AG09319 (cell line): ENCODE measurements around the gene COL4A2.

Experiments
- DNase-seq: peaks from one replicate; pipeline ENCODE4 v3.0.0-alpha.2; 2010; ENCODE audit warnings: low read depth; ENCODE audit errors: extremely low read depth
- CTCF ChIP-seq: IDR thresholded peaks from 2 replicates; pipeline ENCODE4 v1.5.1; 2011; ENCODE audit warnings: low read depth, mild to moderate bottlenecking, inconsistent platforms, low read length, moderate library complexity

The COL4A2 gene

DNA sequence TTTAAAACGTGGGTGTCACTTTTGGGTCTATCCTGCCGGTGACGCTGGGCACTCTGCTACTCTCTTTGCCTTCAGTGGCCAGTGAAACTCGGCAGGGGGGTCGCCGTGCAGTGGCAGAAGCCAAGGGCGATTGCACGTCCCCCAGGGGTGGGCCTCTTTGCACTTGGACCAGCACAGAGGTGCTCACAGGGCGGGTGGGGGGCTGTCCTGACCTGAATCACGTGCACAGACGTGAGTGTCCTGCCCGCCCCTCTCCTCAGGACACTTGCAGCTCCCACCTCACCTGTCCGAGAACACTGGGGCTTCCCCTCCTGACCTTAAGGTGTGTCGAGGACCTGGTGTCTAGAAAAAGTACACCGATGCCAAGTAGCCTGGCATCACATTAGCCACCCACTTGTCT lies 16.3 kb upstream of the COL4A2 start:
- no peak for TF ChIP-seq CTCF
- DNase-seq: no peak

GRCh38 chr13:110291286-110291685 lies 15.8 kb upstream of the COL4A2 start:
- no peak for DNase-seq
- TF ChIP-seq CTCF: no peak

DNA sequence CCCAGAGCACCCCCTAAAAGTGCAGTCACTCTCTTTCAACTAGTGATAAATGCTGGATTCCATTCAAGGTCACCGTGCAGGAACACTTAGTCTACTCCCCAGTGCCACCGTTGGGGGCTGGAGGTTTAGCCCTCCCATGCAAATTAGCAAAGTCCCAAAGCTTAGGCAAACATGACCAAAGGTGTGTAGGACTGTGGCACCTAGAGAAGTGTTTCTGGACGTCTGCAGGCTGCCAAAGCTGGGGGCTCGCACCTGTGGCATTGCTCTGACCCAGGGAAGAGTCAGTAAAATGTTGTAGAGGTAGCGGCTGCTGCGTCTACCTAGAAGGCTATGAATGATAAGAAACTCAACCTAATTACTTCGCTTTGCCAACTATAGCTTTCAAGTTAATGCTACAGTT lies 14.0 kb upstream of the COL4A2 start:
- DNase-seq: no peak

GRCh38 chr13:110293649-110294048 lies 13.4 kb upstream of the COL4A2 start:
- no peak for TF ChIP-seq CTCF
- DNase-seq: no peak

More for the DNA sequence above, 14.0 kb upstream of the COL4A2 start:
- TF ChIP-seq CTCF: no peak

DNA sequence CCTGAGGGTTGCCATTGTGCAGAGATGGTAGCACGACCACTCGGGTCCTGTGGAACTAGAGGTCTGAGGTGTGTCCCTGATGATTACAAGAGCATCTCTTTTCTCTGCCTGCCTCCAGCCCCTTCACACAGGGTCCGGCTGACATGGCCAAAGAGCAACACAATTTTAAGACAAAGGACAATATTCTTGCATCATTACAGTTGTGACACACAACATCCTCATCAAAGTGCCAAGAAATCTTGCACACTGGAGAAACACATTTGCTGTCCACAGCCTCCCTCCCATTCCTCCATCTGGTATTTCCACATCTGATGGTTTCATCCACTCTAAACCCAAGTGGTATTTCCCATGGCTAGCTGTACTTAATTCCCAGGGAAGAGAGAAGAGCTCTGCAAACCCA lies 12.9 kb upstream of the COL4A2 start:
- no peak for TF ChIP-seq CTCF
- DNase-seq: no peak

DNA sequence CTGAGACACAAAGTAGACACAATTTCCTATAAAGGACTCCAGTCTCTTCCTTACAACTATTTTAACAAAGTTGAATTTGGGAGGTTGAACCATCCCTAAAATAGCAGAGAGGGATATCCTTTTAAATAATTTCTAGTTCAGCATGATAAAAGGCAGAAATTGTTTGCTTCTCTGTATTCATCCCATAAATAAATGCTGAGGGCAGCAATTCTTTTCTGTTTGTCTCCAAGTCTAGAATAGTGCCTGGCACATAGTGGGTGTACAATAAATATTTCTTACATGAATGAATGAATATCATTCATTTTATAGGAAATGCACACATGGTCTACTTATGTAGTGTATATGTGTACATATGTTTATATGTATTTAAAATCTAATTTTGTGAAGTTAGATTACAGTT lies 12.5 kb upstream of the COL4A2 start:
- no peak for DNase-seq
- TF ChIP-seq CTCF: no peak

DNA sequence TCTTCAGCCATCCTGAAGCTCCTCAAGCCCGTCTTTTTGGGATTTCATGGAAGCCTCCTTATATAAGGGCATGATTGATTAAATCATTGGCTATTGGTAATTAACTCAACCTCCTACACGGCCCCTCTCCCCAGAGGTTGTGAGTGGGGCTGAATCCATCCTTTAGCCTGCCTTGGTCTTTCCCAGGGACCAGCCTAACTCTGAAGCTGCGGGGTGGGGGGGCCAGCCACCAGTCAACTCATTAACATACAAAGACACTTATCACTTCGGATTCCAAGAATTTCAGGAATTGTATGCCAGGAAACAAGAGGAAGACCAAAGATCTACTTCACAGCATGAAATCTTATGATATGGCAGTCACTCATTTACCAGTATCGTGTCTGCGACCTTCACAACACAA lies 10.1 kb upstream of the COL4A2 start:
- TF ChIP-seq CTCF: no peak
- DNase-seq: no peak
